ENCODE results near the gene EXOC3L4.
"Not testable (repeated sequence)": the region's sequence is repeated elsewhere in the genome, so short reads cannot be mapped to it uniquely, and the experiment has no call there.

EXOC3L4 gene

DNA sequence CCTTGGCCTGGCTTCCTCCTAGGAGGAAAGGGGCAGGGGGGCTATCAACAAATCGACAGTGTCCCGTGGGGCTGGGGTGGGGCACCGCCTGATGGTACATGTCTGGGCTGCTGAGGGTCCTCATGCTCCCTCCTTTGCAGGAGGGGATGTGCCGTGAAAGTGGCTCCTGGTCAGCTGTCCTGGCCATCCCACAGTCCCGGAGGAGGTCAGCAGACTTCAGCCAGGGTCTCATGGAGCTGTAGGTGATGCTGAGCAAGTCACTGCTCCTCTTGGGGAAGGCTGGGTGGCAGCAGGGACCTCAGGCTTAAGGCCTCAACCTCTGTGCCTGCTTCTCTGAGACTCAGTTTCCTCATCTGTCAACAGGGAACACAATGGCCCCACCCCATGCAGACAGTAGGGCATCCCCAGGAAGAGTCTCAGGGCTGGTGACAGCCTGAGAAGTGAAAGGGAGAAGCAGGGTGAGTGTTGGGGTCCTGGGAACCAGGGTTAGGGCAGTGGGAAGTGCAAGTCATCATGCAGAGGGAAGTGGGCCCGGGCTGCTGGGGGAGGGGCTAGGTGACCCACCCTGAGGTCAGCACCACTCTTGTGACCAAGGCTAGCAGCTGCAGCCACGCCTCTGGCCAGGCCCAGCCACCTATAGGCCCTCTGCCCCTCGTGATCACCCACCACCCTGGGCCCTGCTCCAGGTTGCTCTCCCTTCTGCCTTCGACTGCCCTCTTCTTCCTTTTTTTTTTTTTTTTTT, 24.3 kb downstream of the EXOC3L4 start:
- no peak overlapping the region for H2AFZ ChIP-seq (ENCODE audit: low read length)

DNA sequence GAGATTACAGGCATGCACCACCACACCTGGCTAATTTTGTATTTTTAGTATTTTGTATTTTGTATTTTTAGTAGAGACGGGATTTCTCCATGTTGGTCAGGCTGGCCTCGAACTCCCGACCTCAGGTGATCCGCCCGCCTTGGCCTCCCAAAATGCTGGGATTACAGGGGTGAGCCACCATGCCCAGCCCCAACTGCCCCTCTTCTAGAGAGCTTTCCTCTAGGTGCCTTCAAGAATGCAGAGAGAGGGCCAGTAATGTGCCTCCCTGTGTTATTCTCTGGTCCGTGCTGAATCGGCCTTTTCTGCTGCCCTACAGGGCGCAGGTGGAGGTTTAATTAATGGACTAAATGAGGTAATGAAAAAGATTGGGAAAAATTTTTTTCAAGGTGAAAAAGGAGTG, 25.0 kb downstream of the EXOC3L4 start:
- not testable (repeated sequence) for H3K4me2 ChIP-seq (ENCODE audit: low read length); H3K4me3 ChIP-seq (ENCODE audit: low read depth, low read length, poor library complexity, severe bottlenecking); H4K20me1 ChIP-seq (ENCODE audit: insufficient read depth, low read length); H3K27ac ChIP-seq (ENCODE audit: low read depth, low read length, poor library complexity, severe bottlenecking); H2AFZ ChIP-seq (ENCODE audit: low read length); H3K27me3 ChIP-seq (ENCODE audit: insufficient read depth, low read length); H3K9me3 ChIP-seq (ENCODE audit: low read length); H3K36me3 ChIP-seq (ENCODE audit: insufficient read depth, low read length); H3K79me2 ChIP-seq (ENCODE audit: insufficient read depth, low read length); H3K9me2 ChIP-seq (ENCODE audit: low read depth, low read length); H3K9ac ChIP-seq (ENCODE audit: low read length); H3F3A ChIP-seq (ENCODE audit: insufficient read depth, low read length)
- H3K4me1 ChIP-seq (ENCODE audit: insufficient read depth, low read length, severe bottlenecking), result peaks cover 18% of the 10 kb centered on the region

More for the DNA sequence above, 24.3 kb downstream of the EXOC3L4 start:
- Histone ChIP-seq H3K9ac (ENCODE audit: low read length) (no peak overlapping the region), H3K4me1 (ENCODE audit: insufficient read depth, low read length, severe bottlenecking) (peaks cover 20% of the 10 kb centered on the region), H3K4me3 (ENCODE audit: low read depth, low read length, poor library complexity, severe bottlenecking) (no peak overlapping the region), H3K79me2 (ENCODE audit: insufficient read depth, low read length) (no peaks in the 10 kb centered on the region), H3K9me2 (ENCODE audit: low read depth, low read length) (no peaks in the 10 kb centered on the region), H3K9me3 (ENCODE audit: low read length) (no peaks in the 10 kb centered on the region), H3F3A (ENCODE audit: insufficient read depth, low read length) (no peaks in the 10 kb centered on the region), H3K27ac (ENCODE audit: low read depth, low read length, poor library complexity, severe bottlenecking) (no peak overlapping the region), H3K27me3 (ENCODE audit: insufficient read depth, low read length) (no peaks in the 10 kb centered on the region; the same call in 1 of the 2 replicates), H3K4me2 (ENCODE audit: low read length) (no peak overlapping the region), H4K20me1 (ENCODE audit: insufficient read depth, low read length) (no peaks in the 10 kb centered on the region), H3K36me3 (ENCODE audit: insufficient read depth, low read length) (no peaks in the 10 kb centered on the region)
- TF ChIP-seq, protein P1, sequence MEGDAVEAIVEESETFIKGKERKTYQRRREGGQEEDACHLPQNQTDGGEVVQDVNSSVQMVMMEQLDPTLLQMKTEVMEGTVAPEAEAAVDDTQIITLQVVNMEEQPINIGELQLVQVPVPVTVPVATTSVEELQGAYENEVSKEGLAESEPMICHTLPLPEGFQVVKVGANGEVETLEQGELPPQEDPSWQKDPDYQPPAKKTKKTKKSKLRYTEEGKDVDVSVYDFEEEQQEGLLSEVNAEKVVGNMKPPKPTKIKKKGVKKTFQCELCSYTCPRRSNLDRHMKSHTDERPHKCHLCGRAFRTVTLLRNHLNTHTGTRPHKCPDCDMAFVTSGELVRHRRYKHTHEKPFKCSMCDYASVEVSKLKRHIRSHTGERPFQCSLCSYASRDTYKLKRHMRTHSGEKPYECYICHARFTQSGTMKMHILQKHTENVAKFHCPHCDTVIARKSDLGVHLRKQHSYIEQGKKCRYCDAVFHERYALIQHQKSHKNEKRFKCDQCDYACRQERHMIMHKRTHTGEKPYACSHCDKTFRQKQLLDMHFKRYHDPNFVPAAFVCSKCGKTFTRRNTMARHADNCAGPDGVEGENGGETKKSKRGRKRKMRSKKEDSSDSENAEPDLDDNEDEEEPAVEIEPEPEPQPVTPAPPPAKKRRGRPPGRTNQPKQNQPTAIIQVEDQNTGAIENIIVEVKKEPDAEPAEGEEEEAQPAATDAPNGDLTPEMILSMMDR (IDR thresholded peaks at IDR 0.05; ENCODE audit: low read length), result no peak
- TF ChIP-seq EZH2 (IDR thresholded peaks at IDR 0.05; ENCODE audit: borderline replicate concordance, low read length), result no peak

DNA sequence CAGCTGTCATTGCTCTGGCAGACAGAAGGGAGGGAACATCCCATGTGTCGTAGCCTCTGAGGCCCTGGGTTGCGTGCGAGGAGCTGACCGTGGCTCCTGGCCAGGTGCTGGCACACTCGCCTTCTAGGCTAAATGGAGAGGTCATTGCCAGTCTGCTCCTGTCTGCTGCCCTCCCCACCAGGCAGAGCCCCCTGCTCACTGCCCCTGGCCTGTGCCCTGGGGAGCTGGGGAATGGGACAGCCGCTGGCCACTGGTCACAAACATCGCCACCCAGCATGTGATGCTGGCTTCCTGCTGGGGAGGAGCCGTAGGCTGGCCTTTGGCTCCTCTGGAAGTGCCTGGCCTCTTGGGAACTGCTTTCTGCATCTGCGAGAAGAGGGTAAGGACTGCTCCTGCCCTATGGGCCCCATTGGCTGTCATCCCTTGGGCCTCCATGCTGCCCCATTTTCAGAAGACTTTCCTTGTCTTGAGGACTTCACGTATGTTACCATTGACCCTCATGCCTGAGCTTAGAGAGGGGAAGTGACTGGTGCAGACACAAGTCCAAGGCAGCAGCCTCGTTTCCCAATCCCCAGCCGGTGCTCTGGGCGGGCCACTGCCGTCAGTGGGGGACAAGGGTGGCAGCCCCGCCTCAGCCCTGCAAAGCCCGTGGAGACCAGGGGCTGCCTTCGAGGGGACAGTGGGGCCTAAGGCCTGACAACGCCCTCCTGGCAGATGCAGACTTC, 26.8 kb downstream of the EXOC3L4 start:
- Histone ChIP-seq H3K9me3 (ENCODE audit: low read length) (no peaks in the 10 kb centered on the region), H3F3A (ENCODE audit: insufficient read depth, low read length) (no peaks in the 10 kb centered on the region), H3K4me3 (ENCODE audit: low read depth, low read length, poor library complexity, severe bottlenecking) (no peak overlapping the region), H2AFZ (ENCODE audit: low read length) (no peak overlapping the region), H3K4me1 (ENCODE audit: insufficient read depth, low read length, severe bottlenecking) (peaks cover 11% of the 10 kb centered on the region), H3K27me3 (ENCODE audit: insufficient read depth, low read length) (peaks cover 8% of the 10 kb centered on the region), H3K4me2 (ENCODE audit: low read length) (no peak overlapping the region), H4K20me1 (ENCODE audit: insufficient read depth, low read length) (no peaks in the 10 kb centered on the region), H3K9me2 (ENCODE audit: low read depth, low read length) (no peaks in the 10 kb centered on the region), H3K79me2 (ENCODE audit: insufficient read depth, low read length) (no peaks in the 10 kb centered on the region), H3K9ac (ENCODE audit: low read length) (no peak overlapping the region), H3K27ac (ENCODE audit: low read depth, low read length, poor library complexity, severe bottlenecking) (no peak overlapping the region), H3K36me3 (ENCODE audit: insufficient read depth, low read length) (no peaks in the 10 kb centered on the region)
- TF ChIP-seq EZH2 (IDR thresholded peaks at IDR 0.05; ENCODE audit: borderline replicate concordance, low read length), result no peak
- TF ChIP-seq, protein P1 (IDR thresholded peaks at IDR 0.05; ENCODE audit: low read length), result no peak

All from OCI-LY1 (cell line).